T47D (cell line): Measurements from ENCODE around the gene SCUBE1.
A peak's percentile ranks its signal among the peaks of the same experiment; 100 is the strongest.

Experiments
- DNase-seq, 2 experiments: peaks; one replicate each; pipeline versions ENCODE4 v3.0.0 to v3.0.0-alpha.2; 2011 to 2012; ENCODE audit warnings: low read depth in 1 of 2, low spot score in 1 of 2
- JUND ChIP-seq: IDR thresholded peaks from 2 replicates; pipeline ENCODE4 v1.6.1; 2012; ENCODE audit warnings: low read depth
- in situ Hi-C: cut with HindIII; loops from 2 replicates; pipeline ENCODE4 v1.10.0; 2016; ENCODE audit warnings: low sequenced_read_pairs, low pct_unique_long_range_greater_than_20kb

SCUBE1 gene

DNA sequence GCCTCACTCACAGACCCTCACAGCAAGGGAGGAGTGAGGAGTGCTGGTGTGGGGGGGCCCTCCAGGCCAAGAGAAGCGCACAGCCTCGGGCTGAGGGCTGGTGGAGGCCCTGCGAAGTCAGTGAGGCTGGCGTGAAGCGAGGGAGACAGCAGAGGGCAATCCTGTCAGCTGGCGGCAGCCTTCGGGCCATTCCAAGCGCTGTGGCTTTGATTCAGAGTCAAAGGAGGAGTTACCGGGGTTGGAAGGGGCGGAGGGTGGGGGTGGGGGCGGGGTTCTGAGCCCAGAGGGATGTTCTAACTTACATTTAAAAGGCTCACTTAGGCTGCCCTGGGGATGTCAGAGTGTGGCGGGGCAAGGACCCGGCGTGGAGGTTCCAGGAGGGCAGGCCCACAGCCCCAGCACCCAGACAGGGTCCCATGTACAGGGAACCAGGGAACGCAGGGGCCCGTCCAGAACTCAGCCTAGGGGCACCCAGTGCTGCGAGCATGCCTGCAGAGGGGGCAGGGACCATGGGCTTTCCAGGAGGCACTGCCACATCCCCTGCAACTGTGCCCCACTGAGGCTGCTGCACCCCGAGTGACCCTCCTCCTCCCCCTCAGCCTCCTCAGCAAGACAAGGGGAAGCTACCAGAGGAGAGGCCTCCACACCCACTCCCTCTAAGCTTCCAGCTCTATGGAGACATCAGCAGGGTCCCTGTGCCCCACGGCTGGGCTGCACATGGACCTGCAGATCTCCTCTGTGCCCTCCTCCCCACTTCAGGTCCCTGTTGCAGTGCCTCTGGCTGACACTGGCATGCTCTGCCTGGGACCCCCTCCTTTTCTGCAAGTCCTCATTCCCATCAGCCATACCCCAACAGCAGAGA is 116.6 kb downstream of the SCUBE1 start:
- in situ Hi-C loops: no loop called here
- no peak for DNase-seq
- TF ChIP-seq JUND: no peak

DNA sequence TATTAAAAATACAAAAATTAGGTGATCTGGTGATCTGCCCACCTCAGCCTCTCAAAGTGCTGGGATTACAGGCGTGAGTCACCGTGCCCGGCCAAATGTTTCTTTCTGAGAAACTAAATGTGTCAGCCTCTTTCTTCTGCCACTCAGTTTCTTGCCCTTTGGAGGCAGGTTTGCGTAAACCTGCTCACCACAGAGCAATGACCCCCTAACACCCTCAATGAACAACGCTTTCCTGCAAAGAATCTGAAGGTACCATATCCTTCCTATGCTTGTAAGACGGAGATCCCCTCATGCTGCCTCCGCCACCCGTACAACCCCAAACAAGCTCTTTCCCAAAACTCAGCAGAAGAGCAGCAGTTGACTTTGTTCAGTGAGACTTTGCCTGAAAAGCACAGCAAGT is 117.6 kb downstream of the SCUBE1 start:
- in situ Hi-C loops: no loop called here
- TF ChIP-seq JUND: no peak
- no peak for DNase-seq

DNA sequence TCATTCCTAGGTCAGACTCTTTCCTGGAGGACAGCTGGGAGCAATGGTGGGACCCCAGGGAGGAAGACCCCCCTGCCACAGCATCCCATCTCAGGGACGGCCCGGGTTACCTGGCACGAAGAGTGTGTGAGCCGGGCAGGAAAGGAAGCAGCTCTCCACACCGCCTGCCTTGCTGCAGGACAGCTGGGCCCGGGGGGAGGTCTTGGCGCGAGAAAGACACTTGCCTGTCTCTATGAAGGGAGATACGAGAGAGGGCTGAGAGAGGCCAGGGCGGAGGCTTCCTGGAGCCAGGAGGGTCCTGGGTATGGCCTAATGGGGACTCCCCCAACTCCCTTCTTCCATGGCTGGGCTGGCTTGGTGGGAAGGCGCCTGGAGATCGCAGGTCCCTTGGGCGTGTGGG is 120.2 kb downstream of the SCUBE1 start:
- in situ Hi-C loops: no loop called here
- no peak for TF ChIP-seq JUND
- DNase-seq: no peak

DNA sequence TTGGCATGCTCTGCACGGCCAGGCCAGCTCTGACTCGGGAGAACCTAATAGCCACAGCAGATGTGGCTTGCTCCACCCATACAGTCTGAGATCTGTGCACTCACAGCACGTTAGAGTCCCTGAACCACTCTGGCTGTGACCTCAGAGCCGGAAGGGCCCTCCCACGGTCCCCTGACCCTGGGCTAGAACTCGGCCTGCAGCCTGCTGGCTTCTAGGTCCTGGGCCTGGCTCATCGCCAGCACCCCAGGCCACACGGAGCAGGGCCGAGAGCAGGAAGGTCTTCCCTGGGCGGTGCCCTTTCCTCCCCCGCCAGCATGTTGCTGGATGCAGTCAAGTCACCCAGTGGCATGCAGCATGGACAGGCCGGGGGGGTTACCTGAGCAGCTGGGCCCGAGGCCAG is 120.9 kb downstream of the SCUBE1 start:
- DNase-seq: no peak
- no peak for TF ChIP-seq JUND
- in situ Hi-C loops: no loop called here

DNA sequence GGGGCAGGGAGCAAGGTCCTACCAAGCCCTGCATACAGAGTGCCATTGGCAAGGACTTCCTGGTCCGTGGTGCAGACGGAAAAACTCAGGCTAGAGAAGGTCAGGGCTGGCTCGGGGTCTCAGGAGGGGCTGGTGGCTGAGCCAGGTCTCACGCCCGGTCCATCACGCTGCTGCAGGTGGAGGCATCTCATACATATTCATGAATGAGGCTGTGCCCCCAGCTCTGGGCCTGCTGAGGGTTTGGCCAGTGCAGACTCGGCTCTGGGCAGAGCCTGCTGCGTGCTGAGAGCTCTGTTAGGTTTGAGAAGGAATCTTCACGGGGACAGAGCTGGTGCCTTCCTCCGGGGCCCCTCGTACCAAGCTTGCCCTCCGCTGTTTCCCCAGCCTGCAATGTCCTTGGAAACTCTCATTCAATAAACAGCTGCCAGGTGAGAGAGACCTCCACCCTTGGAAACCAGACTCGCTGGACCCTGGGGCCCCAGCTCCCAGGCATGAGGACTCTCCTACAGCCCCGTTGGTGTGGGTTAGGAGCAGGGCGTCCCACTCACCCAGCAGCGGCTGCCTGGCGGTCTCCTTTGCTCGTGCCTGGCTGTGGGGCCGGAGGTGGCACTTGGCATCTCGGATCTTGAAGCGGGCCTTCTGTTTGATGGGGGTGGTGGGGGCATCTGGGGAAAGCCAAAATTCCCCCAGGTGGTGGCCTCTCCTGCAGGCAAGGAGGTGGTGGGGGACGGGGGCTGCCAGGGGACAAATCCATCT is 122.4 kb downstream of the SCUBE1 start:
- no peak for TF ChIP-seq JUND
- DNase-seq: no peak
- in situ Hi-C loops: no loop called here

GRCh38 chr22:43218786-43219185 is 124.4 kb downstream of the SCUBE1 start:
- no peak for TF ChIP-seq JUND
- DNase-seq: peak in 1 of 2 experiments; percentile 10
- in situ Hi-C loops: no loop called here

DNA sequence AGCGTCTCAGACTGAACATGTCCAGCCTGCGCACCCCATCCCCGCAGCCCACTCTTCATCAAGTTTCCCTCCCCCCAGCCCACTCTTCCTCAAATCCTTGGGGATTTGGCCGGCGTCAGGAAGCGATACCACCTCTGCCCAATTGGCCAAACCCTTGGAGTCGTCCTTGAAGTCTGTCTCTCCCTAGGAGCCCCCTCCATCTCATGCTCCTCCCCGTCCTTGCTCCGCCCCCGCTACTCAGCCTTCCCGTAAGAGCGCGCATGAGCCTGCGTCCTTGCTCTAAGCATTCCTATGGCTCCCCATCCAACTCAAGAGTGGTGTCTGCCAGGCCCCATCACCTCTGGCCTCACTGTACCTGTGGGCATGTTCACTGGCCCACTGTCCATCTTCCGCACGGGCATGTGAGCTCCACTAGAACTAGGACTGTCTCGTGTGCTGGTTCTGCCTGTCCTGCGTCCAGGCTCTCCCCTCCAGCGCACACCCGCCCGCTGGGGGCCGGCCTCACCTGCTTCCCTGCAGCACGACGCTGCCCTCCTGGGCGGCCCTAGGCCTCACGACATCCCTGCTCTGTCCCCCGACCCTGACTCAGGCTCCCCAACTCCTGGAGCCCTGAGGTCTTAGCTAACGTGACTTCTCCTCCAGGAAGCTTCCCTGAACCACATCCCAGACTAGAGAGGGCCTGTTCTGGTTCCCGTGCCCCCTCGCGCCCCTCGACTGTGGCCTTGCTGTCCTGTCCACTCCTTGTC is 125.7 kb downstream of the SCUBE1 start:
- in situ Hi-C loops: no loop called here
- TF ChIP-seq JUND: no peak
- DNase-seq: no peak

- in situ Hi-C loops: no loop called here
- TF ChIP-seq JUND: no peak
- DNase-seq: no peak
These were observed 126.4 kb downstream of the SCUBE1 start for GRCh38 chr22:43216738-43217137.

DNA sequence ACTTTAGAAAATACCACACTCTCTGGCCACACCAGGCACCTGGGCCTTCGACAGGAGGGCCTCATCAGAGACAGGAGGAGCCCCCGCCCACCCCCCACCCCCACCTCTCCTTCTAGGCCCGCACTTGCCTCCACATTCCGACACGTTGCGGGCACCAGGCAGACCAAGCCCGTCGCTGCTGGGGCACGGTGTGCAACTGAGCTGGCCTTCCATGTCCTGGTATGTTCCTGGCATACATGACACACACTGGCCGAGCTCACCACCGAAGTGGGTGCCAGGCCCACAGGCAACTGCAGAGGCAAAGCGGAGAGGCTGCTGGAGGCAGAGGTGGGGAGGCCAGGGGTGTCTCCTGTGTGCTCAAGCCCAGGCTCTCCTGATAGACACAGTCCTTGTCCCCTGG is 129.2 kb downstream of the SCUBE1 start:
- no peak for TF ChIP-seq JUND
- in situ Hi-C loops: no loop called here
- no peak for DNase-seq

DNA sequence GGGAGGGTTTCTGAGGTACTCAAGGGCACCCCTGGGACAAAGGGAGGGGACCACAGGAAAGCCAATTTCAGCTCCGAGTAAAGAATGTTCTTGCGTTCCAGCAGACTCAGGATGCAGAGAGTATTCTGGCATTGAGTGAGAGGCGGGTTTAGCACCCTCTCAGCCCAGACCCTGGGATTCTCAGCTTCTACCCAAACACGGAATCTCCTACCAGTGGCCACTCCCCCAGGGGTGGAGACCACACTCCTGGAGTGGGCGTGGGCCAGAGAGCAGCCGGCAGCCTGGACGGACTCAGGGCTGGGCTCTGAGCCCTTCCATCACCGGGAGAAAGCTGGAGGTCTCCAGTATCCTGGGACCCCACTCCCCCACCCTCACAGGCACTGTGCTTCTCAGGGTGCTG is 130.1 kb downstream of the SCUBE1 start:
- DNase-seq: no peak
- no peak for TF ChIP-seq JUND
- in situ Hi-C loops: no loop called here

DNA sequence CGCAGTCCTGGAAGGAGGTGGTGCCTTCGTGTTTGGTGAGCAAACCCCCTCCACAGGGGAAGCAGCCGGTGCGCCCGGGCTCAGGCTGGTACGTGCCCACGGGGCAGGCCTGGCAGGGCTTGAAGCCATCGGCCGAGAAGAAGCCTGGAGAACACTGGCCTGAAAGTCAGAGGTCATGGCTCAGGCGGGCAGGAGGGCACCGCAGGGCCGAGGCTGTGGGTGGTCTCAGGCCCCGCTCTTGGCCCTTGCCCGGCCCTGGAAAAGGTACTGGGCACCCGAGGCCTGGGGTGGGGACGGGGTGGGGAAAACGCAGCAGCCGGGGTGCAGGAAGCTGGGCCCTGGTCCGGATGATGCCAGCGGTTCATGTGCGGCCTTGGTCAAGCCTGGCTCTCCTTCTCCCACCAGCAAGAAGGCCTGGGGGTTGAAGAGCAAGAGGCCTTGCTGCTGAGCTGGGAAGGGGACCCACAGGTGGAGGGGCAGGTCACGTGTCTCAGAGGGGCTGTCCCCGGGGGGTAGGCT is 130.7 kb downstream of the SCUBE1 start:
- no peak for DNase-seq
- in situ Hi-C loops: no loop called here
- no peak for TF ChIP-seq JUND

- DNase-seq: no peak
- in situ Hi-C loops: no loop called here
- TF ChIP-seq JUND: no peak
These were observed 131.2 kb downstream of the SCUBE1 start for GRCh38 chr22:43211941-43212433.
